Uterus (tissue), 4 donors: ENCODE results near the gene LRRC8B. TPM values are rescaled to one million over a fixed set of nuclear protein-coding genes. Genes with fewer than 3 reads are reported as not detected.

Source experiments
- DNase-seq, 2 donors: peaks; one replicate each; pipeline ENCODE4 v3.0.0-alpha.2; 2019 to 2020
- H3K27ac ChIP-seq, 2 donors: fragments of 200-600 bp; sonication (generic); 1 replicate in 1 of 2; 2 replicates in 1 of 2; pipeline ENCODE4 v1.5.1; 2016 to 2018
- H3K27me3 ChIP-seq, 2 donors: fragments of 200-600 bp; sonication (generic); one replicate each; pipeline ENCODE4 v1.5.1; 2018 to 2019; ENCODE audit warnings: control low read depth in 1 of 2
- H3K36me3 ChIP-seq, 2 donors: fragments of 200-600 bp; sonication (generic); one replicate each; pipeline ENCODE4 v1.5.1; 2019; ENCODE audit warnings: control low read depth in 1 of 2
- H3K4me1 ChIP-seq, 2 donors: fragments of 200-600 bp; sonication (generic); one replicate each; pipeline ENCODE4 v1.5.1; 2018 to 2019; ENCODE audit warnings: control low read depth in 1 of 2
- H3K4me3 ChIP-seq, 2 donors: fragments of 200-600 bp; sonication (generic); 1 replicate in 1 of 2; 2 replicates in 1 of 2; pipeline ENCODE4 v1.5.1; 2018 to 2019; ENCODE audit warnings: mild to moderate bottlenecking in 1 of 2
- H3K9me3 ChIP-seq, 2 donors: fragments of 200-600 bp; sonication (generic); one replicate each; pipeline ENCODE4 v1.5.1; 2019; ENCODE audit warnings: control low read depth in 1 of 2
- POLR2A ChIP-seq, 2 donors: fragments of 450-650 bp; IDR thresholded peaks; one replicate each; pipeline ENCODE4 v1.6.1; 2016; ENCODE audit warnings: antibody characterized with exemption in 2 of 2, mild to moderate bottlenecking in 1 of 2, moderate library complexity in 1 of 2
- intact Hi-C: fragments of 100-400 bp; cut with DNase I; formaldehyde crosslinking; loops from one replicate; pipeline ENCODE4 v1.15.1; 2023; ENCODE audit warnings: low total_unique reads
- total RNA-seq, 4 donors: library from RNA; depleted of rRNA in 3 of 4; stranded (reverse); fragments of >200 nt in 3 of 4; gene quantifications; one replicate each; pipeline versions ENCODE4 v1.1.0 to v1.2.4, GENCODE V29; 2014 to 2023
- TF ChIP-seq, protein P1 (sequence below), 4 experiments: fragments of 200-600 bp in 2 of 4; fragments of 450-650 bp in 2 of 4; sonication (generic) in 2 of 4; IDR thresholded peaks; one replicate each; pipeline ENCODE4 v1.5.1; 2016 to 2019; ENCODE audit warnings: antibody characterized with exemption in 4 of 4, mild to moderate bottlenecking in 2 of 4, moderate library complexity in 1 of 4
- donor health status: DM: yes; HTN: yes; CAD: no.

The LRRC8B gene
- total RNA-seq, 4 donors from 2014 or later, result 1.0 to 9.8 (median 7.6) TPM

GRCh38 chr1:89607586-89608318, 83.1 kb downstream of the LRRC8B start:
- DNase-seq, result no peak
- H3K27ac ChIP-seq, result peak overlapping the region in 1 of 2 donors; percentile 32
- no peak overlapping the region for H3K4me3 ChIP-seq
- no peak for TF ChIP-seq POLR2A (IDR thresholded peaks at IDR 0.05)
- TF ChIP-seq, protein P1, sequence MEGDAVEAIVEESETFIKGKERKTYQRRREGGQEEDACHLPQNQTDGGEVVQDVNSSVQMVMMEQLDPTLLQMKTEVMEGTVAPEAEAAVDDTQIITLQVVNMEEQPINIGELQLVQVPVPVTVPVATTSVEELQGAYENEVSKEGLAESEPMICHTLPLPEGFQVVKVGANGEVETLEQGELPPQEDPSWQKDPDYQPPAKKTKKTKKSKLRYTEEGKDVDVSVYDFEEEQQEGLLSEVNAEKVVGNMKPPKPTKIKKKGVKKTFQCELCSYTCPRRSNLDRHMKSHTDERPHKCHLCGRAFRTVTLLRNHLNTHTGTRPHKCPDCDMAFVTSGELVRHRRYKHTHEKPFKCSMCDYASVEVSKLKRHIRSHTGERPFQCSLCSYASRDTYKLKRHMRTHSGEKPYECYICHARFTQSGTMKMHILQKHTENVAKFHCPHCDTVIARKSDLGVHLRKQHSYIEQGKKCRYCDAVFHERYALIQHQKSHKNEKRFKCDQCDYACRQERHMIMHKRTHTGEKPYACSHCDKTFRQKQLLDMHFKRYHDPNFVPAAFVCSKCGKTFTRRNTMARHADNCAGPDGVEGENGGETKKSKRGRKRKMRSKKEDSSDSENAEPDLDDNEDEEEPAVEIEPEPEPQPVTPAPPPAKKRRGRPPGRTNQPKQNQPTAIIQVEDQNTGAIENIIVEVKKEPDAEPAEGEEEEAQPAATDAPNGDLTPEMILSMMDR (IDR thresholded peaks at IDR 0.05), result no peak
- intact Hi-C loops, result no loop called here
- H3K9me3 ChIP-seq, result no peaks in the 10 kb centered on the region
- H3K36me3 ChIP-seq, result no peaks in the 10 kb centered on the region
- H3K27me3 ChIP-seq, result no peaks in the 10 kb centered on the region
- peaks cover 0 to 5% of the 10 kb centered on the region in 2 donors for H3K4me1 ChIP-seq

GRCh38 chr1:89608319-89608983, 83.8 kb downstream of the LRRC8B start:
- DNase-seq, result peak in 1 of 2 donors; percentile 36
- H3K9me3 ChIP-seq, result no peaks in the 10 kb centered on the region
- H3K27ac ChIP-seq, result peak overlapping the region; percentile 13 to 32
- TF ChIP-seq POLR2A (IDR thresholded peaks at IDR 0.05), result no peak
- TF ChIP-seq, protein P1 (IDR thresholded peaks at IDR 0.05), result no peak
- H3K4me1 ChIP-seq, result peaks cover 0 to 5% of the 10 kb centered on the region in 2 donors
- intact Hi-C loops, result no loop called here
- no peaks in the 10 kb centered on the region for H3K27me3 ChIP-seq
- H3K4me3 ChIP-seq, result no peak overlapping the region
- no peaks in the 10 kb centered on the region for H3K36me3 ChIP-seq

- Histone ChIP-seq H3K36me3 (no peaks in the 10 kb centered on the region), H3K4me3 (no peak overlapping the region), H3K27ac (peak overlapping the region in 1 of 2 donors; percentile 32), H3K4me1 (no peaks in the 10 kb centered on the region), H3K9me3 (no peaks in the 10 kb centered on the region), H3K27me3 (no peaks in the 10 kb centered on the region)
- intact Hi-C loops, result no loop called here
- no peak for DNase-seq
- no peak for TF ChIP-seq POLR2A (IDR thresholded peaks at IDR 0.05)
- TF ChIP-seq, protein P1 (IDR thresholded peaks at IDR 0.05), result no peak
These were observed 84.5 kb downstream of the LRRC8B start for GRCh38 chr1:89608984-89609725.

DNA sequence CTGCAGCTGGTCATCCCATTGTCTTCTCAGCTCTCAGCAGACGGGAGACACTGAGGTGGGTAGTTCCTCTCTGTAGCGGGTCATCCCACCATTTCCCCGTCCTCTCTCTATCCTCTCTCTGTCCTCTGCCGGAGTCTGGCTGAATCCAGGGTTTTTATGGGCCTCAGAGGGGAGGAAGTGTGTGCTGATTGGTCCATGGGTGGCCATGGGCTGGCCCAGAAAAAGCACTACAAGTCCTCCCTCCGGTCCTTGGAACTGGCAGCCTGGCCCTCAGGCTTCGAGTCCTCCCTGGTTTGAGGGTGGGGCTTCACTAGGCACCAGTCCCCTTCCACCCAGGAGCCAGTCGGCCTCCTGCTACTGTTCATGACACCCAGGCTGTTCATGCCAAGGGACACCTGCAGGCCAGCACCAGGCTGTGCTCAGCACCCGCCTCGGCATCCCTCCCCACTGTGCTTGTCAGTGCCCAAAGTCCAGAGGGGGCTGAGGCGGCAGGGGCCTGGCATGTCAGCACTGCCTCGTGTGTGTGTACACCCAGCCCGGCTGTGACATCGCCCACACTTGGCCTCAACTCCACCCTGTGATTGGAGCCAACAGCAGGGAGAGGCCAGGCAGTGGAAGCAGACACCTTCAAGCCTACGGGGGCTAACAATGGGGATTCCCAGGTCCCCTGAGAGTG, 85.3 kb downstream of the LRRC8B start:
- Histone ChIP-seq H3K4me3 (no peak overlapping the region), H3K27me3 (no peaks in the 10 kb centered on the region), H3K27ac (no peak overlapping the region), H3K4me1 (no peaks in the 10 kb centered on the region), H3K9me3 (no peaks in the 10 kb centered on the region), H3K36me3 (no peaks in the 10 kb centered on the region)
- DNase-seq, result no peak
- intact Hi-C loops, result no loop called here
- no peak for TF ChIP-seq POLR2A (IDR thresholded peaks at IDR 0.05)
- TF ChIP-seq, protein P1 (IDR thresholded peaks at IDR 0.05), result no peak
